ENCODE measurements around the gene PFKP.

Gene PFKP

GRCh38 chr10:3071405-3072198 lies 4.3 kb downstream of the PFKP start:
- peak; percentile 59 for DNase-seq

GRCh38 chr10:3072641-3073360 lies 5.5 kb downstream of the PFKP start:
- DNase-seq: no peak

DNA sequence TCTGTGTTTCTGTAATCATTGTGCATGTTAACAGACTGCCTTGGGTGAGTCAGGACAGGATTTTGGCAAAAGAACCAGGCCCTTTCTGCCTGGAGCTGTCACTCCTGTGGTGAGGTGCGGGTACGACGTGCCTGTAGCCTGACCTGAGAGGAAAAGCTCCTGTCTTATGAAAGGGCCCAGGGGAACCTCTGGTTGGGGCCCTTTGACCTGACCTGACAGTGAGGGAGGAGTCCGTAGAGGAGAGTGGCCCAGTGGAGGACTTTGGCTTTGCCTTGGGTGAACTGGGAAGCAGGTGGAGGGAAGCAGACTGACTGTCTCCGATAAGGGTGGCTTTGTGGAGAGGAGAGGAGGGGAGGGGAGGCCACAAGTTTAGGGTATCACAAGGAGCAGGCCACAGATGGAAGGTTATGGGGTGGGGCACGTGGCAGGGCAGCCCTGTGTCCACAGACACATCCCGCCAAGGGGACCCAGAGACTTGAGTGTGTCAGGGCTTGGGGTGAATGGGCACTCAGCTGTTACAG lies 6.9 kb downstream of the PFKP start:
- DNase-seq: no peak

DNA sequence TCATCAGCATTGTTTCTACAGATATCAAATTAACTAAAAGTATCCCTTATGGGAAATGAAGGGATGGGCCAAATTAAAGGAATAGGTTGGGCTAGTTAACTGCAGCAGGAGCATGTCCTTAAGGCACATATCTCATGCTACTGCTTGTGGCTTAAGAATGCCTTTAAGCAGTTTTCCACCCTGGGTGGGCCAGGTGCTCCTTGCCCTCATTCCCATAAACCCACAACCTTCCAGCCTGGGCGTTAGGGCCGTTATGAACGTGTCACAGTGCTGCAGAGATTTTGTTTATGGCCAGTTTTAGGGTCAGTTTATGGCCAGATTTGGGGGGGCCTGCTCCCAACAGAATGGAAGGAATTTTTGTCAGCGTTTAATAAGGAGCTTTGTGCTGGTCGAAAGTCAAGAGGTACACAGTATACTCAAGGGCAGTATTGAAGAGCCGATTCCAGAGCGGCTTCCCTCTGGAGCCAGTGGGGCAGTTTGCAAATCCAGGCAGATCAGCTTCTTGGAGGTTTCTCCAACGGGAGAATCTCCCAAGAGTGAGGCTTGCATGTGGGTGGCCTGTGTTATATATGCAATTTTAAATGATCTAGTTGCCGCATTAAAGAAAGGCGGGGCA lies 7.7 kb downstream of the PFKP start:
- no peak for DNase-seq

DNA sequence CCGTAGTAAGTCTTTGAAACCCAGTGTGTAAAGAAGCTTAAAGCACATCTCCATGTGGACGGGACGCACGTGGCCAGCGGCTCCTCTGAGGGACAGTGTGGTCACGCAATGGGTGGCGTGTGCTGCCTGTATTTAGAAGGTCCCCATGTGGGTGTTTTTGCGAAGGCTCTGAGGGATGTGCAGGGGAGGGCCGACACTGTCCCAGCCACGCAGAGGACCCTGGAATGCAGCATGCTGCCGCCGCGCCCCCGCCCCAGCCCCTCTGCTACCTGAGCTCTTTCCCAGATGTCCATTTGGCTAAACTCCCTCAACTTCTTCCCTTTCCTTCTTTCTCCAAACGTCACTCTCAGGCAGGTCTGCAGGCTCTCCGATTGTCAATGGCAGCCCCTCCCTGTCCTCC lies 8.8 kb downstream of the PFKP start:
- no peak for DNase-seq

- DNase-seq: no peak
Observed at GRCh38 chr10:3077509-3077908, 10.2 kb downstream of the PFKP start.

- DNase-seq: no peak
Observed at GRCh38 chr10:3077940-3078630, 10.7 kb downstream of the PFKP start.

GRCh38 chr10:3081383-3081981 lies 14.1 kb downstream of the PFKP start:
- DNase-seq: no peak

DNA sequence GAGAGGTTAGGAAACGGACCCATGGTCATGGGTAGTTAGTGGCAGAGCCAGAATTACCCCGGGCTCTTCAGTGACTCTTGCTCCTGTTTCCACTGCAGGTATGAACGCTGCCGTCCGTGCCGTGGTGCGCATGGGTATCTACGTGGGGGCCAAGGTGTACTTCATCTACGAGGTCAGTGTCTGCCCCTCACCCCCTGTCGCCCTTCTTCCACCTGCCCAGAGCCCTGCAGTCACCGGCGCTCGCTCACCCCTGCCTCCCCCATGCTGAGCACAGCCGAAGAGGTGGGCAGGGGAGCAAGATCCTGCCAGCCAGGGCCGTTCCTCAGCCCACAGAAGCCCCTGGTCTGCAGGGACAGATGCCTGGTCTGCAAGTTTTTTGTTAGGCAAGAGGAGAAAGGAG lies 14.9 kb downstream of the PFKP start:
- no peak for DNase-seq

DNA sequence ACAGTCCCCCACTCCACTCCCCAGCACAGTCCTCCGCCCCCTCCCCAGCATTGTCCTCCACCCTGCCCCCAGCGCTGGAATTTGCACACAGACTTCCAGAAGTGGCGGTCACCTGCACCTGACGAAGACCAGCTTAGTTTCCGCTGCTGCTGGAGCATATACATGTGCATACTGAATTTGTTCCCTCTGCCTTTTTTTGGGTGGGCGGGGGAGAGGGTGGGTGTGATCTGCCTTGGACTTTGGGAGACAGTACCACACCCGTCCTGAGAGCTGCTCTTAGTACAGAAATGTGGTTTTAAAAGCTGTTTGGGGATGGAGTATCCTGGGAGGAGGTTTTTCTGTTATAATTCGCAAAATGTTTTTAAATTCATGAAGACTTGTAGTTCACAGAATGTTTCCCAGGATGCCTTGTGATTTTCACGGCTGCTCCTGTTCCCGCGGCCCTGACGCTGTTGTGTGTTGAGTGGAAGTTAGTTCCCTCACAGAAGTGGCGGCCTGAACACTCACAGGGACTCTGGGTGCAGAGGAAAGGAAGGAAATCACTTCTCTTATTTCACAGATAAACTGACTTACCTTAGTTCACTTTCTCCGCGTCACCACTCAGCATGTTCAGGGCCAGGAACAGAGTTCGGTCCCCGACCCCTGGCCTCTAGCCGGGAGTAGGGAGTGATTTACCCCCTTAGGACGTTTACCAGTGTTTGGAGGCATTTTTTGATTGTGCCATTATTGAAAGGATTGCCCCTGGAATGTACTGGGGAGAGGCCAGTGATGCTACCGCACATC lies 18.6 kb downstream of the PFKP start:
- DNase-seq: no peak

DNA sequence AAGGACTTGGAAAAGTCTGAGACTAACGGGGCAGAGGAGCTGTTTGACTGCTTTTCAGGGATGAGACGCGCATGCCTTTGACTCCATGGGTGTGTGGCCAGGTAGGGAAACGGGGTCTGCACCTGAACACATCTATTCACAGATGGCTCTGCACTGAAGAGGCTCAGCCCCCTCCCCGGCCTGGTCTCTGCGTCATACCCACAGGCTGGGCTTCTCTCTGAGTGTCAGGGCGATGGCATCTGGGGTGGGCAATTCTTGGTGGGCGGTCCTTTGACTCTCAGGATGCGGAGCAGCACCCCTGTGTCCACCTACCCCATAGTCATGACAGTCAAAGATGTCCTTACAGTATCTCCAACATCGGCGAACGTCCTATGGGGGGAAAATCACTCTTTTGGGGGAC lies 23.0 kb downstream of the PFKP start:
- DNase-seq: no peak

- no peak for DNase-seq
Observed at GRCh38 chr10:3090914-3091787, 23.8 kb downstream of the PFKP start.

GRCh38 chr10:3091921-3092320 lies 24.6 kb downstream of the PFKP start:
- DNase-seq: no peak

- DNase-seq: no peak
Observed at GRCh38 chr10:3093996-3094395, 26.6 kb downstream of the PFKP start.

DNA sequence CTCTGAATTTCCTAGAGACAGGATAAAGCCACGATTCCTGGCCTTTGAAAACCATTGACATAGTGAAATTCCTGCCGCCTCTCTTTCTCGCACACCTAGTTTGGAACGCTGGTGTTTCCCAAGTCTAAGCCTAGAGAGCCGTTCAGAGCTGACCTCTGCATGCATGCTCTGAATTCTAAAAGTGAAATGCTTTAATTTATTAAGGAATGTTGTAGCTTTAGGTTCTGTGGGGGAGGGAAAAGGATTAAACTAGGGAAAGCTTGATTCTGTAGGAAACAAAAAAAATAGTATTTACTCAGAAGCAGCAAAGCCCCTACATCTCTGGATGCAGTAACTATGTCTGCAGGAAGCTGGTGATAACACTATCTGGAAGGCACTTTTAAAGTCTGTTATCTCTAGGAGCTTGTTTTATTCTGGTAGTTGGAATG lies 27.3 kb downstream of the PFKP start:
- DNase-seq: no peak

- peak; percentile 70 for DNase-seq
Observed at GRCh38 chr10:3095373-3096139, 28.2 kb downstream of the PFKP start.

- DNase-seq: no peak
Observed at GRCh38 chr10:3096149-3096548, 28.8 kb downstream of the PFKP start.

- DNase-seq: no peak
Observed at GRCh38 chr10:3097160-3097559, 29.8 kb downstream of the PFKP start.

GRCh38 chr10:3098689-3099088 lies 31.3 kb downstream of the PFKP start:
- DNase-seq: no peak

Data from GDM1 (cell line).